Hepatocyte (in vitro differentiated cells): ENCODE measurements around the gene HOXC12. TPM values are rescaled to one million over a fixed set of nuclear protein-coding genes. Genes with fewer than 3 reads are reported as not detected.

ENCODE experiments used
- DNase-seq: peaks from one replicate; pipeline ENCODE4 v3.0.0-alpha.2; 2016; ENCODE audit warnings: low spot score
- H2AFZ ChIP-seq: fragments of 200-600 bp; sonication (generic); 2 replicates; pipeline ENCODE4 v1.6.0; 2016; ENCODE audit warnings: antibody characterized with exemption, mild to moderate bottlenecking
- H3K27ac ChIP-seq: fragments of 200-600 bp; sonication (generic); 2 replicates; pipeline ENCODE4 v1.5.1; 2016; ENCODE audit warnings: mild to moderate bottlenecking
- H3K27me3 ChIP-seq: fragments of 200-600 bp; sonication (generic); 2 replicates; pipeline ENCODE4 v1.6.1; 2016
- H3K36me3 ChIP-seq: fragments of 200-600 bp; sonication (generic); replicated peaks from 2 replicates; pipeline ENCODE4 v1.5.1; 2016; ENCODE audit warnings: low read depth; ENCODE audit not compliant: insufficient read depth
- H3K4me1 ChIP-seq: fragments of 200-600 bp; sonication (generic); 2 replicates; pipeline ENCODE4 v1.5.1; 2016; ENCODE audit warnings: mild to moderate bottlenecking, moderate library complexity; ENCODE audit not compliant: insufficient read depth
- H3K4me2 ChIP-seq: fragments of 200-600 bp; sonication (generic); 2 replicates; pipeline ENCODE4 v1.6.0; 2016
- H3K4me3 ChIP-seq: fragments of 200-600 bp; sonication (generic); 2 replicates; pipeline ENCODE4 v1.5.1; 2016; ENCODE audit warnings: mild to moderate bottlenecking
- H3K79me2 ChIP-seq: fragments of 200-600 bp; sonication (generic); 2 replicates; pipeline ENCODE4 v1.6.0; 2017; ENCODE audit warnings: mild to moderate bottlenecking
- H3K9me2 ChIP-seq: fragments of 200-600 bp; sonication (generic); replicated peaks from 2 replicates; pipeline ENCODE4 v1.6.0; 2017; ENCODE audit warnings: mild to moderate bottlenecking; ENCODE audit not compliant: insufficient read depth
- H3K9me3 ChIP-seq: fragments of 200-600 bp; sonication (generic); 2 replicates; pipeline ENCODE4 v1.5.1; 2016; ENCODE audit warnings: low read depth, mild to moderate bottlenecking
- H4K20me1 ChIP-seq: fragments of 200-600 bp; sonication (generic); 2 replicates; pipeline ENCODE4 v1.6.0; 2016; ENCODE audit warnings: mild to moderate bottlenecking; ENCODE audit not compliant: insufficient read depth, poor library complexity, severe bottlenecking
- EZH2 ChIP-seq: fragments of 200-600 bp; sonication (generic); IDR thresholded peaks from 2 replicates; pipeline ENCODE4 v1.6.1; 2016; ENCODE audit warnings: antibody characterized with exemption, mild to moderate bottlenecking, borderline replicate concordance
- EZH2phosphoT487 ChIP-seq: fragments of 200-600 bp; sonication (generic); IDR thresholded peaks from one replicate; pipeline ENCODE4 v1.6.1; 2018; ENCODE audit warnings: antibody characterized with exemption, mild to moderate bottlenecking, low read depth, moderate library complexity; ENCODE audit not compliant: unreplicated experiment, severe bottlenecking
- WGBS: methylation state at CpG from one replicate; pipeline ENCODE4 v1.1.6; 2016; ENCODE audit warnings: low lambda C conversion rate; ENCODE audit errors: missing lambda C conversion rate; 5-methylcytosine and 5-hydroxymethylcytosine counted together
- polyA plus RNA-seq: library from polyadenylated mRNA; unstranded; fragments of >200 nt; fragmentation: Nextera tagmentation; extraction: Ambion mirVana; gene quantifications from 2 replicates; pipeline ENCODE4 v1.2.1, GENCODE V29; 2016
- total RNA-seq: library from RNA; depleted of rRNA; stranded (reverse); fragments of >200 nt; gene quantifications from 2 replicates; pipeline ENCODE4 v1.2.3, GENCODE V29; 2014
- TF ChIP-seq, protein P1 (sequence below): fragments of 200-600 bp; sonication (generic); IDR thresholded peaks from 2 replicates; pipeline ENCODE4 v1.5.1; 2016; ENCODE audit warnings: antibody characterized with exemption, mild to moderate bottlenecking; ENCODE audit not compliant: poor library complexity

Gene HOXC12
- total RNA-seq (not detected in 2 replicates), polyA plus RNA-seq (not detected in 2 replicates)

GRCh38 chr12:53954694-53955035 lies at the start of gene HOXC12:
Gene HOXC12, plus strand, starts transcription at chr12:53954903. Its CDS starts 27 bp downstream, at chr12:53954930.
- H3K27me3 ChIP-seq = peaks cover 100% of the 10 kb centered on the region
- peak within 1 kb of the TSS; percentile 40 for H2AFZ ChIP-seq
- no peaks in the 10 kb centered on the region for H3K4me1 ChIP-seq

GRCh38 chr12:53907103-53907502 lies 47.6 kb upstream of the HOXC12 start:
- no peaks in the 10 kb centered on the region for H3K36me3 ChIP-seq
- DNase-seq = no peak
- H3K4me3 ChIP-seq = no peak overlapping the region
- no peaks in the 10 kb centered on the region for H3K79me2 ChIP-seq
- no peaks in the 10 kb centered on the region for H3K9me2 ChIP-seq
- no peaks in the 10 kb centered on the region for H4K20me1 ChIP-seq
- no peak overlapping the region for H3K27ac ChIP-seq
- no peak overlapping the region for H3K4me2 ChIP-seq
- TF ChIP-seq, protein P1, sequence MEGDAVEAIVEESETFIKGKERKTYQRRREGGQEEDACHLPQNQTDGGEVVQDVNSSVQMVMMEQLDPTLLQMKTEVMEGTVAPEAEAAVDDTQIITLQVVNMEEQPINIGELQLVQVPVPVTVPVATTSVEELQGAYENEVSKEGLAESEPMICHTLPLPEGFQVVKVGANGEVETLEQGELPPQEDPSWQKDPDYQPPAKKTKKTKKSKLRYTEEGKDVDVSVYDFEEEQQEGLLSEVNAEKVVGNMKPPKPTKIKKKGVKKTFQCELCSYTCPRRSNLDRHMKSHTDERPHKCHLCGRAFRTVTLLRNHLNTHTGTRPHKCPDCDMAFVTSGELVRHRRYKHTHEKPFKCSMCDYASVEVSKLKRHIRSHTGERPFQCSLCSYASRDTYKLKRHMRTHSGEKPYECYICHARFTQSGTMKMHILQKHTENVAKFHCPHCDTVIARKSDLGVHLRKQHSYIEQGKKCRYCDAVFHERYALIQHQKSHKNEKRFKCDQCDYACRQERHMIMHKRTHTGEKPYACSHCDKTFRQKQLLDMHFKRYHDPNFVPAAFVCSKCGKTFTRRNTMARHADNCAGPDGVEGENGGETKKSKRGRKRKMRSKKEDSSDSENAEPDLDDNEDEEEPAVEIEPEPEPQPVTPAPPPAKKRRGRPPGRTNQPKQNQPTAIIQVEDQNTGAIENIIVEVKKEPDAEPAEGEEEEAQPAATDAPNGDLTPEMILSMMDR = no peak
- TF ChIP-seq EZH2 = no peak
- peaks cover 75% of the 10 kb centered on the region for H3K27me3 ChIP-seq
- no peaks in the 10 kb centered on the region for H3K9me3 ChIP-seq
- no peaks in the 10 kb centered on the region for H3K4me1 ChIP-seq
- WGBS = 71% methylated on average over 3 of the region's 3 CpGs
- H2AFZ ChIP-seq = no peak overlapping the region

More at GRCh38 chr12:53954694-53955035, at the start of gene HOXC12:
- no peak for DNase-seq
- TF ChIP-seq, protein P1 = no peak
- TF ChIP-seq EZH2 = no peak
- no peak for TF ChIP-seq EZH2phosphoT487
- H3K4me2 ChIP-seq = peak within 1 kb of the TSS; percentile 46
- no peaks in the 10 kb centered on the region for H3K79me2 ChIP-seq
- no peak within 1 kb of the TSS for H3K27ac ChIP-seq
- no peaks in the 10 kb centered on the region for H3K9me2 ChIP-seq
- H3K4me3 ChIP-seq = no peak within 1 kb of the TSS
- H4K20me1 ChIP-seq = no peaks in the 10 kb centered on the region
- 17% methylated on average over 15 of the region's 20 CpGs for WGBS
- no peaks in the 10 kb centered on the region for H3K9me3 ChIP-seq
- H3K36me3 ChIP-seq = no peaks in the 10 kb centered on the region

DNA sequence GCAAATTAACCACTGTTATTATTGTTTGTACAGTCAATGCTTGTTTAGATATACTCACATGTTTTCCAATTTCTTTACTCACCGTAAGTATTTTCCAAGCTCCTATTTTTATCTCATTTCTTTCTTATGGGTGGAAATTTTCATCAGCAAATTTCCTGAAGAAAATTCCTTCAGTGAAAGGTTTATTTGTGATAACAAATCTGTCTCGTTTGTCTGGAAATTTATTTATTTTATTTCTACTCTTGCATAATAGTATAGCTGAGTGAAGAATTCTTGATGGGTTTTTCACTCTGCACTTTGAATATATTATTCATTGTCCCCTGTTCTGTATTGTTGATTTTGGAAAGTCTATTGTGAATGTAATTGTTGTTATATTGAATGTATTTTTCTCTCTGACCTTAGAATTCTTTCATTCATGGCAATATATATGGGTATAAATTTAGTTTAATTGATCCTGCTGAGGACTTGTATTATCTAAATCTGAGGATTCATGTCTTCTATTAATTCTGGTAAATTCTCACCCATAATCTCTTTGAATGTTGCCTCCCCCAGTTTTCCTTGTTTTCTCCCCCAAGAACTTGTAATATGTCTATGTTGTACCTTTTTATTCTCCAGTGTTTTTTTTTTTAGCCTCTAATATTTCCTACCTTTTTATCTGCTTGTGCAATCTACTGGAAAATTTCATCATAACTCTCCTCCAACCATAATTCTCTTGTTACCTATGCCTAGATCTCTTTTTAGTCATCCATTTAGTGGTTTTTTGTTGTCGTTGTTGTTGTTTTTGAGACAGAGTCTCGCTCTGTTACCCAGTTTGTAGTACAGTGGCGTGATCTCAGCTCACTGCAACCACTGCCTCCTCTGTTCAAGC lies 37.7 kb upstream of the HOXC12 start:
- Histone ChIP-seq H3K27ac (no peak overlapping the region), H3K79me2 (no peaks in the 10 kb centered on the region), H3K9me2 (no peaks in the 10 kb centered on the region), H4K20me1 (no peaks in the 10 kb centered on the region), H2AFZ (no peak overlapping the region), H3K27me3 (peaks cover 85% of the 10 kb centered on the region), H3K4me2 (no peak overlapping the region), H3K9me3 (no peaks in the 10 kb centered on the region), H3K36me3 (no peaks in the 10 kb centered on the region), H3K4me3 (no peak overlapping the region), H3K4me1 (no peaks in the 10 kb centered on the region)
- WGBS = 76% methylated on average over 5 of the region's 5 CpGs
- TF ChIP-seq EZH2 = no peak
- no peak for TF ChIP-seq EZH2phosphoT487
- TF ChIP-seq, protein P1 = no peak
- DNase-seq = no peak
